AG10803 (cell line): ENCODE data around the gene ZNF445.
"Not testable (repeated sequence)": the region's sequence is repeated elsewhere in the genome, so short reads cannot be mapped to it uniquely, and the experiment has no call there.

Experiments
- DNase-seq: peaks from one replicate; pipeline ENCODE4 v3.0.0; 2010; ENCODE audit warnings: low read depth
- H3K4me3 ChIP-seq: 2 replicates; pipeline ENCODE4 v1.5.1; 2011; ENCODE audit warnings: mild to moderate bottlenecking, low read length, control low read depth
- CTCF ChIP-seq: conservative IDR thresholded peaks from 2 replicates; pipeline ENCODE4 v1.5.1; 2011; ENCODE audit warnings: mild to moderate bottlenecking, low read length, control low read depth, inconsistent platforms

ZNF445 gene

DNA sequence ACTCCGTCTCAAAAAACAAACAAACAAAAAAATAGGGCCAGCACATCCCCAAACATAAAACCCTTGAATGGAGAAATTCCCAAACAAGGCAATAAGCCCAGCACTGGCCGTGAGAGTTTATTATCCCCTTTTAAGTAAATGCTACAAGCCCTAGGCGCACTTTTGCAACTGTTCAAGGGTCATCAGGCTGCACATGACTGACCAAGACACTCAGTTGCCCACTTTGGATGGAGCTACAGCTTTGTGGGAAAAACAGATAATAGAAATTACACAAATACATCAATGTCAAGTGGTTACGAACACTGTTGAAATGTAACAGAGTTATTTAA lies 33.7 kb upstream of the ZNF445 start:
- DNase-seq = peak; percentile 2
- H3K4me3 ChIP-seq = peak overlapping the region; percentile 68
- TF ChIP-seq CTCF = no peak

DNA sequence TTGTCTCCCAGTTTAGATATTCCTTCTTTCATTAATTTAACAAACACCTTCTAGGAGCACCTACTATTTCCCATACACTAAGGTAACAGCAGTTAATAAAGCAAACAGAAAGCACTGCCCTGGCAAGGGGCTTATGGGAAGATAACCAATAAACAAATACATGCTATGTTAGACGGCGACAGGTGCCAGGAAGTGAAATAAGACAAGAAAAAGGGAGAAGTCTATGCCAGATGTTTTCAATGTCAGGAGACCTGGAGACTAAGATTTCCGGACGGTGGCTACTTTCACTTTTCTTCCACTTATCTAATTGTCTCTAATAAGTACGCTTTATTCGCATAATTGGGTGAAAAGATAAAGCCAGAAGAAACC lies 32.5 kb upstream of the ZNF445 start:
- H3K4me3 ChIP-seq = peak overlapping the region; percentile 68
- DNase-seq = peak; percentile 17
- TF ChIP-seq CTCF = no peak

- no peak for TF ChIP-seq CTCF
- peak overlapping the region; percentile 68 for H3K4me3 ChIP-seq
- DNase-seq = no peak
Observed at GRCh38 chr3:44509393-44509921, 32.0 kb upstream of the ZNF445 start.

DNA sequence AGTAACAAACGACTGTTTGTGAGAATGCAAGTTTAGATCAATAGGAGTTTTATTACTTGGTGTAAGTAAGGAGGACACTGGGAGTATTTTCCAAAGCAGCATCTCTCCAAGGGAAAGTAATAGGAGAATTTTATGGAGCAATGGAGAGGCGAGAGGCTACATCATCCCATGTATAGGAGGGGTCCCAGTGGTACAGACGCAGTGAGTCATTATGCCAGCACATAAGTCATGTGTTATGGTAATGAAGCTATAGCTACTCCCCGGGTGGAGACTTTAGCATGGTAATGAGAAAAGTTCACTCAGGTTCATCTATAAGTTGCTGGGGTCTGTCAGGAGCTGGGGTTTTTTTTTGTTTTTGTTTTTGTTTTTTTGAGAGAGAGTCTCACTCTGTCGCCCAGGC lies 29.5 kb upstream of the ZNF445 start:
- no peak overlapping the region for H3K4me3 ChIP-seq
- no peak for DNase-seq
- no peak for TF ChIP-seq CTCF

- no peak for DNase-seq
- no peak overlapping the region for H3K4me3 ChIP-seq
- no peak for TF ChIP-seq CTCF
Observed at GRCh38 chr3:44506556-44506955, 29.1 kb upstream of the ZNF445 start.

GRCh38 chr3:44504566-44504965 lies 27.1 kb upstream of the ZNF445 start:
- H3K4me3 ChIP-seq = no peak overlapping the region
- DNase-seq = no peak
- TF ChIP-seq CTCF = no peak

- not testable (repeated sequence) for DNase-seq, H3K4me3 ChIP-seq
Observed at GRCh38 chr3:44503178-44503577, 25.7 kb upstream of the ZNF445 start.

DNA sequence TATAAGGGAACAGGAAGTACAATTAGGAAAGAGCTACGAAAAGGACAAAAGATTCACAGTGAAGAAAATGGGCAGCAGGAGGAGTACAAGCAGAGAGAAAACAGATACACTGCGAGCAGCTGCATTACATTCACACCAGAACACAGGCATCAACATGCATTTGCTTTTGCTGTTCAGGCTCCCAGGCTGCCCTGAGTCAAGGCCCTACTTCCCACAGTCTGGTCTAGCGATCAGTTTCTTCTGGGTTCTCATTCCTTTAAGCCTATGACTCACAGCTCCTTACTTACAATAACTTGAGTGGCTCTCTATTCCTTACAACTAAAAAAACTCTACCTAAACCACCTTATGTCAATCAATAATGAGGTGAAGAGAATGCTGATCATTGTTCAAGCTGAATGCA lies 24.5 kb upstream of the ZNF445 start:
- DNase-seq = no peak
- no peak for TF ChIP-seq CTCF
- H3K4me3 ChIP-seq = no peak overlapping the region

GRCh38 chr3:44499899-44500168 lies 22.4 kb upstream of the ZNF445 start:
- H3K4me3 ChIP-seq, DNase-seq: not testable (repeated sequence)
